GM12864 (cell line): ENCODE data around the gene FRK.
"Not testable (repeated sequence)": the region's sequence is repeated elsewhere in the genome, so short reads cannot be mapped to it uniquely, and the experiment has no call there.

Experiments used
- DNase-seq: peaks from one replicate; pipeline ENCODE4 v3.0.0-alpha.2; 2011; ENCODE audit warnings: low read depth
- H3K4me3 ChIP-seq: 2 replicates; pipeline ENCODE4 v1.5.1; 2011; ENCODE audit warnings: mild to moderate bottlenecking, low read depth, low read length, control low read depth
- TF ChIP-seq, protein P1 (sequence below): IDR thresholded peaks from 2 replicates; pipeline ENCODE4 v1.5.1; 2011; ENCODE audit warnings: low read depth, mild to moderate bottlenecking, moderate library complexity, low read length, control low read depth, inconsistent platforms; ENCODE audit errors: missing control alignments

The FRK gene

DNA sequence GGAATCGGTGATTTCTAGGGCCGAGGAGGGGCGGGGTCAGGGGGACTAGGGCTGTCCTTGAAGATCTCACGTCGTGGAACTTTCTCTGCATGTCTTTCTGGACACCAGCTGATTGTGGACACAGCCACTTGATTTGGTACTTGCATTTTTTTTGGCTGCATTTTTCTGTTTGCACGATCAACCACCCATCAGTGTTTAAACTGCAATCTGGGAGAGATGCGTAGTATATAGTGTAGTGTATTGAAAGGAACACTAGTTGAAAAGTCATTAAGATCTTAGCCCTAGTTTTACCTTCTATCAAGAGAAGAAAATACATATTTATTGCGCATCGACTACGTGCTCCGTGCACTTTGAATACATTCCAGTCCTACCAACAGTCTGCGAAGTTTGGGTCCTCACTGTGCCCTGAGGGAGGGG lies 40.6 kb upstream of the FRK start:
- no peak for DNase-seq
- TF ChIP-seq, protein P1, sequence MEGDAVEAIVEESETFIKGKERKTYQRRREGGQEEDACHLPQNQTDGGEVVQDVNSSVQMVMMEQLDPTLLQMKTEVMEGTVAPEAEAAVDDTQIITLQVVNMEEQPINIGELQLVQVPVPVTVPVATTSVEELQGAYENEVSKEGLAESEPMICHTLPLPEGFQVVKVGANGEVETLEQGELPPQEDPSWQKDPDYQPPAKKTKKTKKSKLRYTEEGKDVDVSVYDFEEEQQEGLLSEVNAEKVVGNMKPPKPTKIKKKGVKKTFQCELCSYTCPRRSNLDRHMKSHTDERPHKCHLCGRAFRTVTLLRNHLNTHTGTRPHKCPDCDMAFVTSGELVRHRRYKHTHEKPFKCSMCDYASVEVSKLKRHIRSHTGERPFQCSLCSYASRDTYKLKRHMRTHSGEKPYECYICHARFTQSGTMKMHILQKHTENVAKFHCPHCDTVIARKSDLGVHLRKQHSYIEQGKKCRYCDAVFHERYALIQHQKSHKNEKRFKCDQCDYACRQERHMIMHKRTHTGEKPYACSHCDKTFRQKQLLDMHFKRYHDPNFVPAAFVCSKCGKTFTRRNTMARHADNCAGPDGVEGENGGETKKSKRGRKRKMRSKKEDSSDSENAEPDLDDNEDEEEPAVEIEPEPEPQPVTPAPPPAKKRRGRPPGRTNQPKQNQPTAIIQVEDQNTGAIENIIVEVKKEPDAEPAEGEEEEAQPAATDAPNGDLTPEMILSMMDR, result no peak
- H3K4me3 ChIP-seq, result peak overlapping the region; percentile 82

- DNase-seq, result peak; percentile 60
- H3K4me3 ChIP-seq, result peak within 1 kb of the TSS; percentile 82
- TF ChIP-seq, protein P1, result peak; percentile 32
These were observed 40.0 kb upstream of the FRK start, which contains the start of gene NT5DC1 for GRCh38 chr6:116100419-116101301. TSS of gene NT5DC1 (plus strand) at chr6:116100853. CDS start at chr6:116100931, 78 bp downstream.

GRCh38 chr6:116099036-116099435 lies 38.3 kb upstream of the FRK start:
- no peak for DNase-seq
- peak overlapping the region; percentile 82 for H3K4me3 ChIP-seq
- TF ChIP-seq, protein P1, result no peak

DNA sequence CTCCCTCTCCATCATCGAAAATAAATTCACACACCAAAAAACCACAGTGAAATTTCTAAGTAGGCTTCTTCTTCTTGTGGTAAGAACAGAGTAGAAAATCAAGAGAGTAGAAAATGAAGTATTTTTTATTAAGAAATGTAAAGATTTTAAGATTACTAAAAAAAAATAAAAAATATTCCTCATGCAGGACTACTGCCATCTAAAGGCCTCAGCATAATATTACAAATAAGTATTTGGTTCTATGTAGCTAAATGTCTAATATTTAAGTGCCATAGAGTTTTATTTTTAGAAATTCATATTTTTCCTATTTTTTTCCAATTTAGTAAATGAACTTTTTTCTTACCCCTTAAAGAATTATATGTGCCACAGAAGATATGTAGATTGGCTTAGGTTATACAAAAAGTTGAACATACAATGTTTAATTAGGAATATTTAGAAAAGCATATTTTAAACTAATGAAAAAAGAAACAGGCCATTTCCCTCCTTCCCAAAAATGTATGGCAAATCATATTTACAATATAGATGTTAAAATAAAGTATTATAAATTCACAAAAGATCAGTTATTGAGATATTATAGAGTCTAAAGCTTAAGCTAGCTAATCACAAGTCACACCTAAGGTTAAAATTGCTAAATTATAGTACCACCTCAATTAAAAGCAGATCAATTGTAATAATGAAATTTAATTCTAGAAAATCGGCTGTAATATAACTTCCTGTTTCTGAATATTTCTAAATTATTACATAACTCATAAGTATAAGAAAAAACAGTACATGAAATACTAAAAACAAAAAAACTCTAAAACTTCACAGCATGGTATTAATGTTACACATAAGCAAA lies 36.5 kb upstream of the FRK start:
- TF ChIP-seq, protein P1, result peak; percentile 15
- no peak for DNase-seq
- no peak overlapping the region for H3K4me3 ChIP-seq

- DNase-seq, H3K4me3 ChIP-seq: not testable (repeated sequence)
These were observed 35.5 kb upstream of the FRK start for GRCh38 chr6:116096048-116096759.

DNA sequence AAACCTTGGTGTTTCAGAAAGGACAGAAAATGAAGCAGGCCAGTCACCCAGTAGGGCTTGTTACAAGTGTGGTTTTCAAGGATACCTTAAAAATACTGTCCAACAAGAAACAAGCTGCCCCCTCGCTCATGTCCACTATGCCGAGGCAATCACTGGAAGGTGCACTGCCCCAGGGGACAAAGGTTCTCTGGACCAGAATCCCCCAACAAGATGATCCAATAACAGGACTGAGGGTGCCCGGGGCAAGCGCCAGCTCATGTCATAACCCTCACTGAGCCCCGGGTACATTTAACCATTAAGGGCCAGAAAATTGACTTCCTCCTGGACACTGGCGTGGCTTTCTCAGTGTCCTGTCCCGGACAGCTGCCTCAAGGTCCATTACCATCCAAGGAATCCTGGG lies 33.4 kb upstream of the FRK start:
- TF ChIP-seq, protein P1, result no peak
- no peak overlapping the region for H3K4me3 ChIP-seq
- DNase-seq, result no peak

DNA sequence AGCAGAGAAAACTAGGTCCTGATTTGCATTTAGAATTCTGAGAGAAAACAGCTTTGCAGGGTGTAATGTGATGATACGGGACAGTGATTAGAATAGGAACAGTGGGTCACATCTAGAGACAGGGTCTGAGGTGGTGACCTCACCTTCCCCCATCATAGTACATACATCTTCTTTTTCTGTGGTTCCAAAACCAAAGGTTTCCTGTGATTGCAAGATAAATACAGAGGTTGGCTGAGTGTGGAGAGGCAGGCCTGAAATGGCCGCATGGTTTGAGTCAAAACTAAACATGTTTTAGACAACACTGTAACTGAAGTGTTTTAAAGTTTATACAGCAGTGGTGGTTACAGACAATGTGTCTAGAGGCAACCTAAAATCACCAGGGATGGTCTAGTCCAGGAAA lies 29.6 kb upstream of the FRK start:
- peak; percentile 73 for DNase-seq
- TF ChIP-seq, protein P1, result no peak
- H3K4me3 ChIP-seq, result no peak overlapping the region
